Lower leg skin (tissue), 4 donors: ENCODE results near the gene LCP1. TPM values are rescaled to one million over a fixed set of nuclear protein-coding genes. Genes with fewer than 3 reads are reported as not detected.
"Not testable (repeated sequence)": the region's sequence is repeated elsewhere in the genome, so short reads cannot be mapped to it uniquely, and the experiment has no call there.

Experiments used
- DNase-seq, 2 donors: peaks; one replicate each; pipeline ENCODE4 v3.0.0-alpha.2; 2019; ENCODE audit warnings: low spot score in 2 of 2
- H3K4me3 ChIP-seq: fragments of 200-600 bp; sonication (generic); 2 replicates; pipeline ENCODE4 v1.5.1; 2017; ENCODE audit warnings: mild to moderate bottlenecking, low read depth; ENCODE audit not compliant: poor library complexity, severe bottlenecking
- POLR2A ChIP-seq, 2 donors: fragments of 450-650 bp; IDR thresholded peaks; one replicate each; pipeline ENCODE4 v1.6.1; 2016 to 2017; ENCODE audit warnings: antibody characterized with exemption in 2 of 2, mild to moderate bottlenecking in 1 of 2, moderate library complexity in 1 of 2
- WGBS, 2 donors: methylation state at CpG; one replicate each; pipeline ENCODE4 v1.1.5; 2018; 5-methylcytosine and 5-hydroxymethylcytosine counted together
- intact Hi-C: fragments of 100-400 bp; cut with DNase I; formaldehyde crosslinking; loops from one replicate; pipeline ENCODE4 v1.15.0; 2023; ENCODE audit warnings: low total_unique reads
- total RNA-seq, 4 donors: library from RNA; depleted of rRNA; stranded (reverse); fragments of >200 nt; gene quantifications; one replicate each; pipeline ENCODE4 v1.1.0, GENCODE V29; 2016
- TF ChIP-seq, protein P1 (sequence below), 3 donors: fragments of 450-650 bp; IDR thresholded peaks; one replicate each; pipeline ENCODE4 v1.5.1; 2016; ENCODE audit warnings: antibody characterized with exemption in 3 of 3, mild to moderate bottlenecking in 3 of 3, moderate library complexity in 2 of 3

LCP1 gene
- total RNA-seq, 4 donors from 2014 or later, result 21.7 to 45.4 (median 39.0) TPM

DNA sequence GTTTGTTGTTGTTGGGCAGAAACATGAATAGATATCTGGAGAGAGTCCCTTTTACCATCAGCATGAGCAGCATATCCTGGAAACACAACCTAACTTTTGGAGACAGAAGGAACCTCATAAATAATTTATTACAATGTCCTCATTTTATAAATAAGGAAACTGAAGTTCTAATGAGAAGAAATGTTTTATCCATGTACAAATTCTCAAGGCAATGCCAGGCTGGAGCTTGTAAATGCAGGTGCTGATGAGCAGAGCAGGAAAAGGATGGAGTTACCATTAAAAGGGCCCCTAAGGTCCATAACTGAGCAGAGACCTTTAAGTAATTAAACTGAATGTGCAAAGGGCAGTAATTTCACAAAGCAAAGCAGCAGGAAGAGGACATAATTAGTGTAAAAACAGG, 17.3 kb downstream of the LCP1 start:
- no peak for DNase-seq
- intact Hi-C loops, result no loop called here
- no peak overlapping the region for H3K4me3 ChIP-seq
- no peak for TF ChIP-seq POLR2A (IDR thresholded peaks at IDR 0.05)
- TF ChIP-seq, protein P1, sequence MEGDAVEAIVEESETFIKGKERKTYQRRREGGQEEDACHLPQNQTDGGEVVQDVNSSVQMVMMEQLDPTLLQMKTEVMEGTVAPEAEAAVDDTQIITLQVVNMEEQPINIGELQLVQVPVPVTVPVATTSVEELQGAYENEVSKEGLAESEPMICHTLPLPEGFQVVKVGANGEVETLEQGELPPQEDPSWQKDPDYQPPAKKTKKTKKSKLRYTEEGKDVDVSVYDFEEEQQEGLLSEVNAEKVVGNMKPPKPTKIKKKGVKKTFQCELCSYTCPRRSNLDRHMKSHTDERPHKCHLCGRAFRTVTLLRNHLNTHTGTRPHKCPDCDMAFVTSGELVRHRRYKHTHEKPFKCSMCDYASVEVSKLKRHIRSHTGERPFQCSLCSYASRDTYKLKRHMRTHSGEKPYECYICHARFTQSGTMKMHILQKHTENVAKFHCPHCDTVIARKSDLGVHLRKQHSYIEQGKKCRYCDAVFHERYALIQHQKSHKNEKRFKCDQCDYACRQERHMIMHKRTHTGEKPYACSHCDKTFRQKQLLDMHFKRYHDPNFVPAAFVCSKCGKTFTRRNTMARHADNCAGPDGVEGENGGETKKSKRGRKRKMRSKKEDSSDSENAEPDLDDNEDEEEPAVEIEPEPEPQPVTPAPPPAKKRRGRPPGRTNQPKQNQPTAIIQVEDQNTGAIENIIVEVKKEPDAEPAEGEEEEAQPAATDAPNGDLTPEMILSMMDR (IDR thresholded peaks at IDR 0.05), result no peak

- WGBS, 2 donors, result 94% methylated on average over 23 to 36 of the region's 36 CpGs
- DNase-seq, H3K4me3 ChIP-seq, intact Hi-C loops: not testable (repeated sequence)
Observed at GRCh38 chr13:46162741-46163140, 19.2 kb downstream of the LCP1 start.

- no peak overlapping the region for H3K4me3 ChIP-seq
- no peak for DNase-seq
- no peak for TF ChIP-seq POLR2A (IDR thresholded peaks at IDR 0.05)
- TF ChIP-seq, protein P1 (IDR thresholded peaks at IDR 0.05), result peak in 1 of 3 donors; percentile 37
- 22 to 27% methylated on average over 4 of the region's 4 CpGs for WGBS, 2 donors
- intact Hi-C loops, result no loop called here
Observed at GRCh38 chr13:46160471-46161066, 21.4 kb downstream of the LCP1 start.

DNA sequence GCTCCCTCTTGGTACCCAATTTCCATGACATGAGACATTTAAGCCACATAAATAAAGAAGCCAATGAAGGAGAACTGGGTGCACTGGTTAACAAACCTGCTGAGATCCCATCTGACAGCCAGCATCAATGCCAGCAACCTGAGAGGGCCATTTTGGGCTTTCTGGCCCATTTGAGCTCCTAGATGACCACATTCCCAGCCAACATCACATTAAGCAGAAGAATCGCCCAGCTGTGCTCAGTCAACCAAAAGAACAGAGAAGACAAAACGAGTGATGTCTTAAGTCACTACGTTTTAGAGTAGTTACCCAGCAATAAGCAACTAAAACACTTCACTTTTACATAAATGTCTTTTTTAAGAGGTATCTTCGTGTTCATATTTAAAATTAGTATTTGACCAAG, 21.9 kb downstream of the LCP1 start:
- no peak overlapping the region for H3K4me3 ChIP-seq
- WGBS, 2 donors, result 68 to 75% methylated on average over 4 of the region's 4 CpGs
- intact Hi-C loops, result no loop called here
- TF ChIP-seq, protein P1 (IDR thresholded peaks at IDR 0.05), result no peak
- TF ChIP-seq POLR2A (IDR thresholded peaks at IDR 0.05), result no peak
- DNase-seq, result no peak

DNA sequence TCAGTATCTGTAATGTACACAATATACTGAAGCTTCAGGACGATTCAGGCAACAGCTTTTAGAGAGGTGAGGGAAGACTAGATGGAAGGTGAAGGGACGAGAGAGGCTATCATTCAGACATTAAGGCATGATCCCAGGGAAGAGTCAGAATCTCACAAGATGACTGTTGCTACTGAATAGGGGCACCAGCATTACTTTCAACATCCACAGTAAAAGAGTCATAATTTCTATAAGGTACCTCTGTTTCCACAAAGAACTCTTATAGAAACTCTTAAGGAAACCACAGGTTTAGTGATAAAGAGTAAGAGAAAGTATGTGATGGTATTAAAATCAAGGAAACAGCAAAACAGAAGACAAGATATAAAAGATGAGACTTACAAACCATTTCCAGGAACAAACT, 23.0 kb downstream of the LCP1 start:
- TF ChIP-seq POLR2A (IDR thresholded peaks at IDR 0.05), result no peak
- TF ChIP-seq, protein P1 (IDR thresholded peaks at IDR 0.05), result no peak
- WGBS, 2 donors, result 88 to 90% methylated on average over 2 of the region's 2 CpGs
- intact Hi-C loops, result no loop called here
- H3K4me3 ChIP-seq, result no peak overlapping the region
- DNase-seq, result no peak

GRCh38 chr13:46158222-46158621, 23.8 kb downstream of the LCP1 start:
- 91% methylated on average over 2 of the region's 2 CpGs for WGBS, 2 donors
- no peak overlapping the region for H3K4me3 ChIP-seq
- intact Hi-C loops, result no loop called here
- TF ChIP-seq, protein P1 (IDR thresholded peaks at IDR 0.05), result no peak
- TF ChIP-seq POLR2A (IDR thresholded peaks at IDR 0.05), result no peak
- no peak for DNase-seq
